Spleen (tissue), 7 donors: Measurements from ENCODE around the gene SUCLG2.

Experiments
- POLR2A ChIP-seq, 3 donors: fragments of 450-650 bp; IDR thresholded peaks; one replicate each; pipeline ENCODE4 v1.5.1; 2017; ENCODE audit warnings: antibody characterized with exemption in 3 of 3, mild to moderate bottlenecking in 1 of 3
- POLR2AphosphoS5 ChIP-seq, 3 donors: sonication (generic); formaldehyde crosslinking; IDR thresholded peaks; one replicate each; pipeline ENCODE4 v1.5.1; 2017; ENCODE audit warnings: antibody characterized with exemption in 3 of 3
- TF ChIP-seq, protein P1 (sequence below), 11 experiments: fragments of 200-600 bp in 7 of 11; fragments of 450-650 bp in 4 of 11; sonication (generic) in 4 of 11; IDR thresholded peaks in 8 of 11; conservative IDR thresholded peaks in 3 of 11; 1 replicate in 7 of 11; 2 replicates in 4 of 11; pipeline versions ENCODE4 v1.4.0 to v1.8.0; 2016 to 2021; ENCODE audit warnings: antibody characterized with exemption in 11 of 11, inconsistent platforms in 4 of 11, mild to moderate bottlenecking in 1 of 11
- donor health status: DM: no; HTN: no; CAD: no; lungs with moderate emphysema.
- donor health status: DM: no; HTN: no; CAD: no.
- donor health status: DM: no; HTN: no; CAD: no.

DNA sequence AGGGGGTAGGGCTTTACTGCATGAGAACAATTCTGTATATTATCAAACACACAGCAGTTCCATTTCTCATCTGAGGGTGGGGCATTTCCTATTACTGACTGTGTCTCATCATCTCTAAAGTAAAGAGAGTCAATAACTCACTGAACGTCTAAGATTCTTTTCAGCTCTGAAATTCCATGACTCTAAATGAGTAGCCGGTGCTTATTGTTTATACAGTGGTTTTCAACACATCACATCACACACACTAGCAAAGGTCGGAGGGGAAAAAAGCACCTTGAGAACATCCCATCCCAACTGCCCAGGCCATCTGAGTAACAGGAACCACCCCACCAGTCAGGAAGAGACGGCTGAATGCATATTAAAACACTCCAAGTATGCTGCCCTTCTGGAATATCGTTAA lies 196.0 kb downstream of the SUCLG2 start:
- TF ChIP-seq, protein P1, sequence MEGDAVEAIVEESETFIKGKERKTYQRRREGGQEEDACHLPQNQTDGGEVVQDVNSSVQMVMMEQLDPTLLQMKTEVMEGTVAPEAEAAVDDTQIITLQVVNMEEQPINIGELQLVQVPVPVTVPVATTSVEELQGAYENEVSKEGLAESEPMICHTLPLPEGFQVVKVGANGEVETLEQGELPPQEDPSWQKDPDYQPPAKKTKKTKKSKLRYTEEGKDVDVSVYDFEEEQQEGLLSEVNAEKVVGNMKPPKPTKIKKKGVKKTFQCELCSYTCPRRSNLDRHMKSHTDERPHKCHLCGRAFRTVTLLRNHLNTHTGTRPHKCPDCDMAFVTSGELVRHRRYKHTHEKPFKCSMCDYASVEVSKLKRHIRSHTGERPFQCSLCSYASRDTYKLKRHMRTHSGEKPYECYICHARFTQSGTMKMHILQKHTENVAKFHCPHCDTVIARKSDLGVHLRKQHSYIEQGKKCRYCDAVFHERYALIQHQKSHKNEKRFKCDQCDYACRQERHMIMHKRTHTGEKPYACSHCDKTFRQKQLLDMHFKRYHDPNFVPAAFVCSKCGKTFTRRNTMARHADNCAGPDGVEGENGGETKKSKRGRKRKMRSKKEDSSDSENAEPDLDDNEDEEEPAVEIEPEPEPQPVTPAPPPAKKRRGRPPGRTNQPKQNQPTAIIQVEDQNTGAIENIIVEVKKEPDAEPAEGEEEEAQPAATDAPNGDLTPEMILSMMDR (IDR thresholded peaks at IDR 0.05 in 8 of 11, conservative IDR thresholded peaks at IDR 0.05 in 3 of 11) = no peak
- TF ChIP-seq POLR2A (IDR thresholded peaks at IDR 0.05) (no peak), POLR2AphosphoS5 (IDR thresholded peaks at IDR 0.05) (no peak)
